HG03571 (cell line): ENCODE results near the gene POLE.

Experiments
- ATAC-seq: cut with Tn5 transposase; IDR thresholded peaks from one replicate; pipeline ENCODE4 v1.9.1; 2021; ENCODE audit not compliant: unreplicated experiment

POLE gene

GRCh38 chr12:132677492-132677891 lies 9.7 kb downstream of the POLE start:
- ATAC-seq = no peak

GRCh38 chr12:132675757-132676432 lies 11.2 kb downstream of the POLE start:
- no peak for ATAC-seq

GRCh38 chr12:132674561-132674960 lies 12.6 kb downstream of the POLE start:
- no peak for ATAC-seq

GRCh38 chr12:132673288-132674179 lies 13.6 kb downstream of the POLE start:
- no peak for ATAC-seq

GRCh38 chr12:132672678-132673077 lies 14.5 kb downstream of the POLE start:
- no peak for ATAC-seq

- ATAC-seq = no peak
Observed at GRCh38 chr12:132672116-132672515, 15.0 kb downstream of the POLE start.

- ATAC-seq = no peak
Observed at GRCh38 chr12:132669166-132669879, 17.8 kb downstream of the POLE start.

GRCh38 chr12:132668191-132669088 lies 18.7 kb downstream of the POLE start:
- no peak for ATAC-seq

GRCh38 chr12:132665794-132666193 lies 21.3 kb downstream of the POLE start:
- ATAC-seq = no peak

- no peak for ATAC-seq
Observed at GRCh38 chr12:132665149-132665491, 22.0 kb downstream of the POLE start.

GRCh38 chr12:132664206-132665148 lies 22.7 kb downstream of the POLE start:
- no peak for ATAC-seq

- ATAC-seq = no peak
Observed at GRCh38 chr12:132662901-132663755, 24.0 kb downstream of the POLE start.

GRCh38 chr12:132661972-132662371 lies 25.2 kb downstream of the POLE start:
- ATAC-seq = no peak

GRCh38 chr12:132660996-132661395 lies 26.1 kb downstream of the POLE start:
- ATAC-seq = no peak

- ATAC-seq = no peak
Observed at GRCh38 chr12:132660052-132660451, 27.1 kb downstream of the POLE start.

- ATAC-seq = no peak
Observed at GRCh38 chr12:132659146-132659545, 28.0 kb downstream of the POLE start.

- ATAC-seq = no peak
Observed at GRCh38 chr12:132658149-132658894, 28.8 kb downstream of the POLE start.
